Stimulated activated CD4-positive, alpha-beta T cell treated with anti-CD3 and anti-CD28 coated beads, Interleukin-4, amount 100 ng/mL, for 48 hours (primary cell): ENCODE measurements around the gene LYZL2.
"Not testable (repeated sequence)": the region's sequence is repeated elsewhere in the genome, so short reads cannot be mapped to it uniquely, and the experiment has no call there.

Source experiments
- DNase-seq, 2 donors: peaks; one replicate each; pipeline ENCODE4 v3.0.0-alpha.2; 2020; ENCODE audit warnings: low read depth in 2 of 2

LYZL2 gene

DNA sequence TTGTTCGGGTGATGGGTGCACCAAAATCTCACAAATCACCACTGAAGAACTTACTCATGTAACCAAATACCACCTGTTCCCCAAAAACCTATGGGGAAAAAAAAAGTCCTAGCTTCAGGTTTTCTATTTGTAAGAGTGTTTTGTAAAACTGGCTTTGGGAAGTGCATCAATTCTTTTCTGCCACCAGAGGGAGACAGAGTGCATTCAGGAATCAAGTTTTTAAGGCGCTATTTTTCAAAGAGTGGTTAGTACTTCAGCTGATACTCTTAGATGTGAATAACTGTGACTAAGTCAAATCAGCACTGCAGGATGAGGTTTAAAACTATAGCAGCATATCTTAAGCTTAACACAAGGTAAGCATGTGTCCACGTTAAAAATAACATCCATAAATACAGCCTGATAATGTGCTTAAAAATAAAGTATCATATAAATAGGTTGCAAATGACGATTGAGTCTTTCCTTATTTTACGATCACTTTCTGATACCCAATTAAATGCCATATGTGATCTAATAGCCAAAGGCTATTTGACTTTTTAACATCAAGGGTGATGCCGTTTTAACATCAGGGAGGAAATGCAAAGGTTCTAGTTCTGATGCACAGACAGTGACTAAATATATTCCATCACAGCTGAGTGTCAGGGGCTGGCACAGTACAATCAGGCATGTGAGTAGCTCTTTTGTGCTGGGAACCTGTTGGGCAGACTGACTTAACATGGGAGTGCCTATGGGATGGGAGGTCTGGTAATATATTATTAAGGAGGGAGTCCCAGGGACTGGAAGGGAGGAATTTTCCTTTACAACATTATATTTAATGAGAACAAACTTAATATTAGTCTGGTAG lies 10.6 kb upstream of the LYZL2 start:
- DNase-seq, result no peak

DNA sequence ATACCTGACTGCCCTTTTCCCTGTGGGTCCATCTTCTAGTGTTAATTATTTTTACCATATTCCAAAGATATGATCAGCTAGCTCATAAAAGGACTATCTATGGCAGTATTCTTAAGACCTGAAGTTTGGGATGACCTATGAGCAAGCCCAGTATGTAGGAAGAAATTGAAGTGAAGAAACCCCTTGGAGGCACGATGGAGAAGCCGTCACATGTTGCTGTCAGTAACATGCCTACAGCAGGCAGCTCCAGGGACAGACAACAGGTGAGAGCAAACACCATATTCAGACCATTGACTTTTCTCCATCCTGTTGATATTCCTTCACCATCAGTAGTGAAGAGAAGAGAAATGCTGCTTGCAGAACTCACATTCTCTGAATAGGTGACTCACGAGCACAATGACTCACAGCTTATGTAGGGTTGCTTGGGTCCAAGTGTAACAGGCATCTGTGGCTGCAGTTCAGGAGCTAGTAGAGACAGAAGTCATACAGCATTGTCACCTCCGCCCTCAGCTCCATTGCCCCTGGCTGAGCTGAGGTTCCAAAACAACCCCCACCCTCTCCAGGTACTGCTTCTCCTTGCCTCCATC lies 8.4 kb upstream of the LYZL2 start:
- DNase-seq, result peak in 1 of 2 donors; percentile 36

DNA sequence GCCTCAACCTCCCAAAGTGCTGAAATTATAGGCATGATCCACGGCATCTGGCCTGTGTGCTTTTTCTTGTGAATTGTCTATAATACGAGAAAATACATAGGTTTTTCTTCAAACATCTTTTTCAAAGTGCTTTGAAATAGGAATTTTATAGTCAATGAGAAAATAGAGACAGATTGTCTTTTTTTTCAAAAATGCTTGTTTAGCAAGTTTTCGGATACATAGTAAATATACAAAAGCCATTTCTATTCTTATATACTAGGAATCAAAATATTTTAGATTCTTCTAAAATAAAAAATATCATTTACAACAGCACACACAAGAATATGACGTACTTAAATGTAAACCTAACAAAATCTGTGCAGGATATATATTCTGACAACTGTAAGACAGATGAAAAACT lies 1.6 kb upstream of the LYZL2 start:
- DNase-seq, result no peak

DNA sequence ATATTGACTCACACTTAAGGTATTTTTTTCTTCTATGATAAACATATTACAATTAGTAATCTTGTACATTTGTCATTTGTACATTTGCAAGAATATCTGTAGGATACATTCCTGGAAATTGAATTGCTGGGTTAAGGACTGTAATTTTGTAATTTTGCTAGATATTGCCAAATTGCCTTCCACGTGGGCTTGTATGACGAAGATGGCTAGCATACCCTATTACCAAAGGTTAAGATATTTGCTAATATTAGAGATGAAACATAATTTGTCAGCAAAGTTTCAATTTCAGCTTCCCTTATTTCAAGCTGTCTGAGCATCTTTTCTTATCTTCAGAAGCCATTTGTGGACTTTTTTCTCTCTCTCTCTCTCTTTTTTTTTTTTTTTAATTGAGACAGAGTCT lies 1.0 kb upstream of the LYZL2 start:
- DNase-seq, result no peak

DNA sequence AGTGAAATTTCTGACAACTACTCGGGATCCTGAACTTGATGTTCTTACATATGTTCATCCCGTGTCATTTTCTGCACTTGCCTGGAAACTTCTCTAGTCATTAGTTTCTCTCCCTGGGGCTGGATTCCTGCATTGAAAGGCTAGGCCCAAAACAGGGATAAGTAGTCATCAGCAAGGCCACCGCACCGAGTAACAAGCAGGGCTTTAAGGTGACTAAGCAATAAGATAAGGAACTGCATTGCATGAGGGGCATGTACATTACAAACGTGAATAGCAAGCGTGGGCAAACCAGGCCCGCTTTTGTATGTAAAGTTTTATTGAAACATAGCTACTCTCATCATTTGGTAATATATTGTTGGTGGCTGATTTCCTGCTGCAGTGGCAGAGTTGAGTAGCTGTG lies 977 bp downstream of the LYZL2 start:
- not testable (repeated sequence) for DNase-seq

DNA sequence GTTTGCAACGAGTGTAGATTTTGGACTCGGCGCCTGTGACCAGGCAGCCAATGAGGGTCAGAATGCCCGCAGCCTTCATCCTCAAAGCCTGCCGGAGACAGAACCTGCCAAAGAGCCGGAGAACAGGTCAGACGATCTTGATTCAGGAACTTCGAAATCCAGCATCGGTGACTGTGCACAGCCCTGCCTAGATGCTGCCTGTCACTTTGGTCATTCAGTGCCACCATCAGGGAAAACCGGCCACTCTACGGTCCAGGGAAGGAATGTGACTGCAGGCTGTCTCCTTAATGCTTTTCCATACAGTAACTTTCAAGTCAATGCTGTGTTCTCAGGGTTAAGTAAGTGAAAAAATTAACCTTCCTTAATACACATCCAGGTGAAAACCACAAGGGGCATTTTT lies 2.7 kb downstream of the LYZL2 start:
- DNase-seq, result not testable (repeated sequence)

DNA sequence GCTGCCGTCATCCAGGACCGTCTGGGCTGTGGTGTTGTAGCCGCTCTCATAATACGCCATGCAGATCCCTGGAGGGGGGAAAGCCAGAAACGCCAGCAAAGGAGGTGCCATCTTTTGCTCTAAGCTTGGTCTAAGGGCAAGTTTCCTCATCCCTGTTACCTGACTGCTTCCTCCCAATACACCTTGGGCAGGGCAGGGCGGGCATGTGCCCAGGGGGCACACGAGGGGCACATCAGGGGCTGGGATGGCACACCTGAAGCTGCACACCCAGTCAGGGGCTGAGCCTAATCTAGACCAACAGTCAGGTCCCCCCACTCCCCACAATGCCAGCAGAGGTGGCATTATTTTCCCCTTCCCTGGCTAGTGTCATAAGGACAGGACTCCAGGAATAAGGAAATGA lies 3.4 kb downstream of the LYZL2 start:
- not testable (repeated sequence) for DNase-seq

DNA sequence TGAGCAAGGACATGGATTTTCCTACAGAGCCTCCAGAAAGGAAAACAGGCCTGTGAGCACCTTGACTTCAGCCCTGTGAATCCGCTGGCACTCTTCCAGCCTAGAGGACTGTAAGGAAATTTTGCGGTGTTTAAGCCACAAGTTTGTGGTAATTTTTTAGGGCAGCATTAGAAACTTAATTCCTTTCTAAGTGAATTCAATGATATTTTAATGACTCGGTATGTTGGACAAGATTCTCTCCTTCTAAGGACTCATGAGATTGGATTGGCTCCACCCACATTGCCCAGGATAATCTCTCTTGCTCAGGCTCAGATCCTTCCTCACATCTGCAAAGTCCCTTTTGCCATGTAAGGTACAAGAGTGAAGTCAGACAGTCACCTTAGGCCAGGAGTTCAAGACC lies 4.5 kb downstream of the LYZL2 start:
- DNase-seq, result no peak

DNA sequence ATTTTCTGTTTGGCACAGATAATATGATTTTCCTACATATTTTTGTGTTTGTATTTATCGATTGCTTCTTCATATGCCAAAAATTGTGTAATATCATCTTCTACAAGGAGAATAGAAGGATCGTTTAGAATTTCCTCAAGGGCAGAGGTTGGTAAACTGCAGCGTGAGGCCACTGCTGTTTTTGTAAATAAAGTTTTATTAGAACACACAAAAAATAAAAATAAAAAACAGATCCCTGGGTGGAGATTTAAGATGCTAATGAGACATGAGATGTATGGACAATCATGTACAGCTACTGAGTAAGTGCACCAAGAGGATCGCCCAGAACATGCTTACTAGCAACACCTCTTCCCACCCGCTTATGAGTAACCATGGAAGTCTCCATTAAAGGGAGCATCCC lies 9.6 kb downstream of the LYZL2 start:
- no peak for DNase-seq

DNA sequence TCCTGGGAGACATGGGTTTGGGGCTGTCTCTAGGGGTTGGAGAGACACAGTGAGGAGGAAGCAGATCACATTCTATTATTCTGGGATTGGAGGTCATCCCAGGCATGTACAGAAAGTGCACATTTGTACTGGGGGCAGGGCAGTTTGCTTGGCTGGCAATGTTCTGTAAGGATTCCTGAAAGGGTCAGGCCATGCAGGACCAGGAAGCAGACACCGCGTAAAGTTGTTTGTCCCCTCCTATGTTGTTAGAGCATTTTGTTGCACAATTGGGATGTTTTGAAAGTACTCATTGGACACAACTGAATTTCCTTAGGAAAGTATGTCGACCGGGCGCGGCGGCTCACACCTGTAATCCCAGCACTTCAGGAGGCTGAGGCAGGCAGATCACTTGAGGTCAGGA lies 12.5 kb downstream of the LYZL2 start:
- DNase-seq, result no peak

DNA sequence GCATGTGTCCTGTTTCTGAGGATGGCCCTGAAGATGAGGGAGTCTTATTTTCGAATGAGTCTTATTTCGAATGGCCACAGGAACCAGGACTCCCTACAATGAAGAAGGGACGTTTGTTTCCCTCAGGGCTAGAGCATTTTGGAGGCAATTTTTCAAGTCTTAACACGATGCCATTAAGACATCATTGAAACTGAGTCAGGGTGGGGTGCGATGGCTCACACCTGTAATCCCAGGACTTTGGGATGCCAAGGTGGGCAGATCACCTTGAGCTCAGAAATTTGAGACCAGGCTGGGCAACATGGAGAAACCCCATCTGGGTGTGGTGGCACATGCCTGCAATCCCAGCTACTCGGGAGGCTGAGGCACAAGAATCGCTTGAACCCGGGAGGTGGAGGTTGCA lies 18.5 kb downstream of the LYZL2 start:
- not testable (repeated sequence) for DNase-seq

DNA sequence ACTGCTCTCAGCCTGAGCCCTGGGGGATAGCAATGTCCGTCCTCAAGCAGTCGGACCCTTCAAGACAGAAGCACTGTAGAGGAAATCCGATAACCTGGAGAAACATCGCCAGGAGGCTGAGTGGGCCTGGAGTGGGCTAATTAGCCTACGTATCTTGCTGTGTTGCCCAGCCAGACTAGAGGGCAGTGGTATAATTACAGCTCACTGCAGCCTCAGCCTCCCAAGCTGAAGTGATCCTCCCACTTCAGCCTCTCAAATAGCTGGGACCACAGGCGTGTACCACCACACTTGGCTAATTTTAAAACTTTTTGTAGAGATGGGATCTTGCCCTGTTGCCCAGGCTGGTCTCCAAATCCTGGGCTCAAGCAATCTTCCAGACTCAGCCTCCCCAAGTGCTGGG lies 21.7 kb downstream of the LYZL2 start:
- DNase-seq, result no peak

DNA sequence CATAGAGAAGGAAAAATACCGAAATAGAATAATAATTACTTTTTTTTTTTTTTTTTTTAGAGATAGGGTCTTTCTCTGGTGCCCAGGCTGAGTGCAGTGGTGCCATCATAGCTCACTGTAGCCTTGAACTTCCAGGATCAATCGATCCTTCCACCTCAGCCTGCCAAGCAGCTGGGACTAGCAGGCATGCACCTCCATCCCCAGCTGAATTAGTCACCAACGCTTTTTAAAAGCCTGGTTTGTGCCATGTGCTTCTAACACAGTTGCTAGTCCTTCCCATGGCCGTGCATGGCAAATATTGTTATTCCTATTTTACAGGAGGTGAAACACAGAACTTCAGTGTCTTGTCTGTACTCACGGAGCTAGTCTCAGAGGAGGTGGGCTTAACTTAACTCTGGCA lies 23.2 kb downstream of the LYZL2 start:
- no peak for DNase-seq

DNA sequence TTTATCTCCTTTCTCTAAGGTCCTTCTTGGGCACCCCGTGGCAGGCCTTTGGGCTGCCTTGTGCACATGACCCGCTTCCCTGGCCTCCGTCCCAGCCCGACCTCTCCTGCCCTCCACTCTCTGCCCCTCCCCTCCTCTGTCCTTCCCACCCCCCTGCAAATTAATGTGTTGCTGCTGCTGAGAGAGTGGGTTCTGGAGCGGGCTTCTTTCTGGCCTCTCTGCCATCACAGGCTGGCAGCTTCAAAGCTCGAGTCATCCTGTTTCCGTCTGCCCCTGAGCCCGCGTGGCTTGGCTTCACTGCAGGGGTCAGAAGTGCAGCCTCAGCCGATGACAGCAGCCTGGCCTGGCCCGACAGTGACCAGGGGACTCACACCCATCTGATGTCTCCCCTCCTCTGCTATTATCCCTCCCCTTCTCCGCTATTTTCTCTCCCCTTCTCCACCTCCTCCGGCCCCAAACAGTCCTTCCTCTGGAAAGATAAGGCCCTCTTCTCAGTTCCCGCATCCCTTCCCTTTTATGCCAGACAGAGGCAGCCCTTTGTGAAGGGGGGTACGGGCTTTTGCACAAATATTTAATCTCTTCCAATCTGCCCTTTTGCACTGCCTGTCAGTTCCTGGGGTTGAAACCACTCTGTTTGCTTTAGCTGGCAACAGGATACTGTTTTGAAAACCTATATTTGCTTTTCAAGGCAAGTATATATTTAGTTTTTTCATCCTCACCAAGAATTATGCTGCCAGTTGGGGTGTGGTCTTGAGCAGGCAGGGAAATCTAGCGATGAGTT lies 24.0 kb downstream of the LYZL2 start:
- not testable (repeated sequence) for DNase-seq

DNA sequence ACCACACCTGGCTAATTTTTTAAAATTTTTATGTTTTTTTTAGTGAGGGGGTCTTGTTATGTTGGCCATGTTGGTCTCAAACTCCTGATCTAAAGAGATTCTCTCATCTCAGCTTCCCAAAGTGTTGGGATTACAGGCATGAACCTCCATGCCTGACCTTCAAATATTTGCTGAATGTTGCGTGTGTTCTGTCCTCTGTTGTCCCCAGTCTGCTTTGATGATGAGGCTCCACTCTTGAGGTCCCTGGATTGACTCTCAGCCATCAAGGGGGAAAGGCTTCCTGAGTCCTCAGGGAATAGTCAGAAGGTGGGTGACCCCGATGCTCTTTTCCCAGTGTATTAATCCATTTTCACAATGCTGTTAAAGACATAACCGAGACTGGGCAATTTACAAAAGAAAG lies 26.0 kb downstream of the LYZL2 start:
- no peak for DNase-seq

DNA sequence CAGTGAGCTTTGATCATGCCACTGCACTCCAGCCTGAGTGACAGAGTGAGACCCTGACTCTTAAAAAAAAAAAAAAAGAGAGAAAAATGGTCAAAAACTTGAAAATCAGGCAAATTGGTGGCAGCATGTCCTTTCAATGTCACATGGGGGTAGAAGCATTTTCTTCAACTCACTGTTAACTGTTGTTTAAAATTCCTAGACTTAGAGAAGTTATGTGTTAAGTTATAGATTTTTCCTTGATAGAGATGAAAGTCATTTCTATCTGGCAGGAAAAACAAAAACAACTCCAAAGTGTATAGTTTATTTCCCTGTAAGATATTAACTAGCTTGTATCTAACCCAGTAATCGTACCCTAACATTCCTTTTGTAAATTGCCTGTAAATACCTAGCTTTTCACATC lies 26.8 kb downstream of the LYZL2 start:
- DNase-seq, result no peak

DNA sequence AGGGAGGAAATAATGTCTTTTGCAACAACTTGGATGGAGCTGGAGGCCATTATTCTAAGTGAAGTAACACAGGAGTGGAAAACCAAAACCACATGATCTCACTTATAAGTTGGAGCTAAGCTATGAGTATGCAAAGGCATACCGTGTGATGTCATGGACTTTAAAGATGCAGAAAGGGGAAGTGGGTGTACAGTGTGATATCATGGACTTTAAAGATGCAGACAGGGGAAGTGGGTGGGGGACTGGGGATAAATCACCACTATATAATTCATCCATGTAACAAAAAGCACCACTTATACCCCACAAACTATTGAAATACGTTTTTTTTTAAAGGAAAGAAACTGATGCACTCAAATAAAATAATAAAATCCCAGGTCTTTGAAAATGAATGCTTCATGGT lies 29.5 kb downstream of the LYZL2 start:
- DNase-seq, result no peak

DNA sequence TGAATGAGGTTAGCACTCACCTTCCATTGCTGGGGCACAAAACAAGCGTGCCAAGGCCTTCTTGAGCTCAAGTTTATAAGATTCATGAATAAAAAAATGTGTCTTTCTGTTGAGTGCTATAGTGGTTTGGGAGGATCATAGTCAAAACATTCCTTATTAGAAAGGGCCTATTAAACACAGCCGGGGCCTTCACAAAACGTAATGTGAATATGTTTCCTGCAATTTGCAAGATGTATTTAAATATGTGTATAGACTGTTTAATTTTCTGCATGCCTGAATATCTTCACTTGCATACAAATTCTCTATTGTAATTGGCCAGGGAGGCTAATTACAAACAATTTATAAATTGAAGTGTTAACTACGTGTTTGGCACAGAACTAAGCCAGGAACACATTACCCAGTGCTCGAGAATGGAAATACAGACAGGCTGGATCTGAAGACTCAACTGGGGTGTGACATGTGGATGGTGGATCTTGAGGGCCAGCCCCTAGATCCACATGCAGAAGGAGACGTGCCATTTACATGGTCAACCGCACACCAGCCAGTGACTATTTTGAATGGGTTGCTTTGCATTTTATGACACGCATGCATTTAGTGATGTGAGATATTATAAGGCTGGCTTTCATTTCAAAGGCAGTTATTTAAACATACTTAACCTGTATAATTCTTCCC lies 31.3 kb downstream of the LYZL2 start:
- no peak for DNase-seq

DNA sequence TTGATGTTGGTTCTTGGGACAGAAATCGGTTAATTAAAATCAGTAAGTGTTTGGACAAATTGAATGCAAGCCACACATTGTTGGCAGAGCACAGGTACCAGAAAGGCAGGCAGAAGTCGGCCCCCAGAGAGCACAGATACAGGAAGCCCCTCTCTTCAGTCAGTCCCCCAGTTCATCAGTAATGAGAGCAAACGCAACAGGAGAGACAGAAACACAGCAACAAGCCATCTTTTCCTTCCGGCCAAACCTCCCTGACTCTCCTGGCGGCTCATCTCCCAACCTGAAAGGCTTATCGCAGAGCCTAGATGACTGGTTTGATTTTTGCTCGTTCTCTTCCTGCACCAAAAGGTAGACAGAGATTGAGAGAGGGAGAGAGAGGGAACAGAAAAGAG lies 32.1 kb downstream of the LYZL2 start:
- DNase-seq, result not testable (repeated sequence)

DNA sequence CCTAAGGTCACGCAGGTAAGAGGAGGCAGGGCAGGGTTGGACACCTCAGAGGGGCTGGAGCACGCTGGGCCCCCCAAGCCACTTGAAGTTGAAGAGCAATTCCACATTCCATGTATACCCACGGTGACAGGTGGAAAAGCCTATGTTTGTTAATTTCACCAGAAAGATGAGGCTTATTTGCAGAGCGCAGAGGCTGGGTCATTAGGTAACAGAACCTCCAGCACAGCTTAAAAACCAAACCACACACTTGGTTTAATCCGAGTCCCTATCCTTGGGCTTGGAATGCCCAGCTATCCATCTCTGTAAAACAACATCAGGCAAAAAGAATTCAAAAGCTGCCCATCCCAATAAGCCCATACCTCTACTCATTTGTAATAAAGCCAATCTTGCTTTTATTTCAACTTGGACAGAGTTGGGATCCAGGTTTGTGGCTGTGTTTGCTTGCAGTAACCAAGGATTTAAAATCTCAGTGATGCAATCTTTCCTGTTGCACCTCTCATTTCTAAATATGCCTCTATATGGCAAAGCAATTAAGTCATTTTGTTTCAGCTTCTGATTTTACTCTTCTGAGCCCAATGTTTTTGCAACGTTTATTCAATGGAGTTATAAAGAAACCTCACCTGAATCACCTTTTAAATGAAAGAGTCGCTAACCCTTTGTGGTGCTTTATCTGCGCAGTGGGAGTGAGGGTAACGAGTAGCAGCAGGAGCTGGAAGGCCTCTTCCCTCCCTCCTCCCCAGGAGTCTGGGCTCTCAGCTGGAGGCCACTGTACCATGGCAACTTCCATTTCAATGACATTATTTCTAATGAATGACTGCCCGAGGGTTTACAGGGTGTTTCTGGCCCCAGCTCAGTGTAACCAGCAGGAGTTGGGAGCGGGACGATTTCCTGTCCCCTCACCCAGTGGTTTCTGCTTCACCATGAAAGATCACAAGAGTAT lies 32.8 kb downstream of the LYZL2 start:
- DNase-seq, result not testable (repeated sequence)

DNA sequence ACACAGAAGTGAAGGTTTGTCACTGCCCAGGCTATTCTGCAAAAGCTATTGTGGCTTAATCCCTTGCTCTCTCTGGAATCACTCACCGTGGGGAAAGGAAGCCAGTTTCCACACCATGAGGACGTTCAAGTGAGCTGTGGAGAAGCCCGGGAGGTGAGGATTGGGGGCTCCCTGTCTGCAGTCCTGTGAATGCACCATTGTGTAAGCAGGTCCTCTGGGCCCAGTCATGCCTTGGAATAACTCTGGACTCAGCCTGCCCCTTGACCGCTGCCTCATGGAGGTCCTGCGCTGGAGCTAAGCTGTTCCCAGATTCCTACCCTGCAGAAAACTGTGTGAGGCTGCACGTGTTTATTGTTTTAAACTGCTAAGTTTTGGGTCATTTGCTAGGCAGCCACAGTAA lies 33.5 kb downstream of the LYZL2 start:
- DNase-seq, result no peak
